BJ (cell line): ENCODE measurements around the gene PCNX2. TPM values are rescaled to one million over a fixed set of nuclear protein-coding genes. Genes with fewer than 3 reads are reported as not detected.

Source experiments
- CTCF ChIA-PET: fragments of 350-600 bp; formaldehyde crosslinking; extraction: SDS; loops from one replicate; lab custom pipeline; 2021; ENCODE audit warnings: antibody characterized with exemption, inconsistent platforms; lab: Yijun Ruan, JAX
- POLR2A ChIA-PET: fragments of 300-600 bp; sonication (Branson Sonifier 250); formaldehyde crosslinking; extraction: SDS; loops from one replicate; lab custom pipeline; 2021; ENCODE audit warnings: antibody characterized with exemption; lab: Charles Lee
- DNase-seq: peaks from one replicate; pipeline ENCODE4 v3.0.0-alpha.2; 2011; ENCODE audit warnings: low read depth
- H3K27me3 ChIP-seq: 2 replicates; pipeline ENCODE4 v1.6.0; 2011; ENCODE audit warnings: low read length; ENCODE audit not compliant: control insufficient read depth, insufficient read depth
- H3K36me3 ChIP-seq: 2 replicates; pipeline ENCODE4 v1.5.1; 2011; ENCODE audit warnings: low read length; ENCODE audit not compliant: control insufficient read depth, insufficient read depth
- H3K4me3 ChIP-seq: 2 replicates; pipeline ENCODE4 v1.5.1; 2011; ENCODE audit warnings: low read depth, mild to moderate bottlenecking, control low read depth, low read length
- CTCF ChIP-seq: IDR thresholded peaks from 2 replicates; pipeline ENCODE4 v1.5.1; 2011; ENCODE audit warnings: low read depth, mild to moderate bottlenecking, control low read depth, inconsistent platforms, low read length, moderate library complexity; ENCODE audit not compliant: insufficient read depth
- polyA plus RNA-seq: library from polyadenylated mRNA; depleted of rRNA; stranded (reverse); fragments of >200 nt; gene quantifications from 2 replicates; pipeline ENCODE4 v1.2.3, GENCODE V29; 2011

The PCNX2 gene
- polyA plus RNA-seq, 1 experiment = 10.1 TPM

- no peak overlapping the region for H3K4me3 ChIP-seq
- POLR2A ChIA-PET = no interaction called here
- H3K36me3 ChIP-seq = peaks cover 8% of the 10 kb centered on the region
- no peak for TF ChIP-seq CTCF
- CTCF ChIA-PET = interaction anchor here (2.4 kb wide), 1 partner anchor 21 kb away, joined by 7 read pairs; no protein-coding TSS in a partner anchor
- H3K27me3 ChIP-seq = no peaks in the 10 kb centered on the region
- DNase-seq = no peak
Observed at GRCh38 chr1:232973652-232974611, 321.6 kb downstream of the PCNX2 start.

GRCh38 chr1:232970508-232970907 lies 325.0 kb downstream of the PCNX2 start:
- no peaks in the 10 kb centered on the region for H3K27me3 ChIP-seq
- DNase-seq = no peak
- no peak for TF ChIP-seq CTCF
- POLR2A ChIA-PET = no interaction called here
- no peak overlapping the region for H3K4me3 ChIP-seq
- CTCF ChIA-PET = no interaction called here
- peaks cover 5% of the 10 kb centered on the region for H3K36me3 ChIP-seq

GRCh38 chr1:232969799-232970198 lies 325.7 kb downstream of the PCNX2 start:
- POLR2A ChIA-PET = no interaction called here

GRCh38 chr1:232968965-232969364 lies 326.6 kb downstream of the PCNX2 start:
- CTCF ChIA-PET = interaction anchor here (0.6 to 1.1 kb wide), 2 partner anchors 22 to 336 kb away, joined by 3 read pairs; no protein-coding TSS in a partner anchor
- H3K36me3 ChIP-seq = peaks cover 6% of the 10 kb centered on the region
- no peak overlapping the region for H3K4me3 ChIP-seq
- no peak for DNase-seq
- POLR2A ChIA-PET = no interaction called here
- no peak for TF ChIP-seq CTCF
- H3K27me3 ChIP-seq = no peaks in the 10 kb centered on the region

More at GRCh38 chr1:232969799-232970198, 325.7 kb downstream of the PCNX2 start:
- CTCF ChIA-PET = interaction anchor here (1.1 kb wide), 1 partner anchor 23 kb away, joined by 3 read pairs; no protein-coding TSS in a partner anchor
- peaks cover 6% of the 10 kb centered on the region for H3K36me3 ChIP-seq
- no peak for DNase-seq
- no peak overlapping the region for H3K4me3 ChIP-seq
- H3K27me3 ChIP-seq = no peaks in the 10 kb centered on the region
- TF ChIP-seq CTCF = no peak

GRCh38 chr1:232968391-232968790 lies 327.1 kb downstream of the PCNX2 start:
- no peak for TF ChIP-seq CTCF
- H3K27me3 ChIP-seq = no peaks in the 10 kb centered on the region
- H3K4me3 ChIP-seq = no peak overlapping the region
- ChIA-PET CTCF (no interaction called here), POLR2A (no interaction called here)
- H3K36me3 ChIP-seq = peaks cover 6% of the 10 kb centered on the region
- no peak for DNase-seq
